HepG2 (cell line): ENCODE results near the gene MEGF10. TPM values are rescaled to one million over a fixed set of nuclear protein-coding genes. Genes with fewer than 3 reads are reported as not detected.

Experiments
- ATAC-seq: fragments of 200-7000 bp; cut with Tn5 transposase; 3 replicates; pipeline ENCODE4 v1.9.1; 2020; ENCODE audit warnings: mild to moderate bottlenecking, moderate library complexity
- BruUV-seq: library from RNA; stranded (reverse); fragments of 400-500 nt; replicated peaks from 2 replicates; lab custom pipeline; 2021; lab: Mats Ljungman, UMichigan
- CTCF ChIA-PET: fragments of 300-600 bp; formaldehyde crosslinking; extraction: SDS; loops from one replicate; lab custom pipeline; 2021; ENCODE audit warnings: low total read pairs, inconsistent platforms, low intra/inter-chr PET ratio; lab: Yijun Ruan, JAX
- POLR2A ChIA-PET: fragments of 350-600 bp; sonication (Branson Sonifier 250); formaldehyde crosslinking; loops from one replicate; lab custom pipeline; 2020; ENCODE audit warnings: antibody characterized with exemption, inconsistent platforms; lab: Yijun Ruan, JAX
- DNase-seq: peaks from one replicate; pipeline ENCODE4 v3.0.0-alpha.2; 2015; ENCODE audit warnings: low spot score
- FAIRE-seq: peaks from 3 replicates; lab custom pipeline; 2011; peaks lifted over from hg19 to GRCh38; lab: Jason Lieb, UNC
- H2AFZ ChIP-seq: one replicate; pipeline ENCODE4 v1.6.1; 2011; ENCODE audit warnings: low read length, inconsistent platforms
- H3K27ac ChIP-seq: fragments of 300-600 bp; 3 replicates; pipeline ENCODE4 v1.8.0; 2011; ENCODE audit warnings: mixed run types, mild to moderate bottlenecking, mixed read lengths, low read length, inconsistent platforms; ENCODE audit not compliant: insufficient read depth; ENCODE audit errors: extremely low read length
- H3K27me3 ChIP-seq, 2 experiments: fragments of 200-600 bp in 1 of 2; 2 replicates in 1 of 2; 3 replicates in 1 of 2; pipeline versions ENCODE4 v1.6.0 to v1.8.0; 2011; ENCODE audit warnings: low read length in 2 of 2, mild to moderate bottlenecking in 2 of 2, moderate library complexity in 2 of 2, inconsistent platforms in 1 of 2; ENCODE audit not compliant: insufficient read depth in 2 of 2, control insufficient read depth in 1 of 2
- H3K36me3 ChIP-seq, 2 experiments: fragments of 200-600 bp in 1 of 2; replicated peaks in 1 of 2; 2 replicates in 1 of 2; 3 replicates in 1 of 2; pipeline versions ENCODE4 v1.5.1 to v1.8.0; 2011; ENCODE audit warnings: low read length in 2 of 2, inconsistent platforms in 1 of 2; ENCODE audit not compliant: insufficient read depth in 2 of 2, control insufficient read depth in 1 of 2
- H3K4me1 ChIP-seq: 2 replicates; pipeline ENCODE4 v1.5.1; 2012; ENCODE audit warnings: low read length, inconsistent platforms; ENCODE audit not compliant: insufficient read depth
- H3K4me2 ChIP-seq: 2 replicates; pipeline ENCODE4 v1.6.0; 2011; ENCODE audit warnings: low read depth, low read length, inconsistent platforms
- H3K4me3 ChIP-seq, 3 experiments: fragments of 200-600 bp in 1 of 3; sonication (generic), shearing (Covaris generic) in 1 of 3; replicated peaks in 1 of 3; 2 replicates each; pipeline ENCODE4 v1.5.1; 2011 to 2016; ENCODE audit warnings: low read length in 3 of 3, inconsistent platforms in 2 of 3, low read depth in 2 of 3, mild to moderate bottlenecking in 2 of 3, control low read depth in 1 of 3, mixed read lengths in 1 of 3; ENCODE audit not compliant: insufficient read depth in 1 of 3
- H3K79me2 ChIP-seq: one replicate; pipeline ENCODE4 v1.6.1; 2011; ENCODE audit warnings: low read length, inconsistent platforms; ENCODE audit not compliant: insufficient read depth
- H3K9ac ChIP-seq: 2 replicates; pipeline ENCODE4 v1.6.0; 2011; ENCODE audit warnings: mild to moderate bottlenecking, low read depth, low read length, inconsistent platforms; ENCODE audit not compliant: insufficient read depth
- H3K9me3 ChIP-seq: 2 replicates; pipeline ENCODE4 v1.5.1; 2012; ENCODE audit warnings: mild to moderate bottlenecking, low read length
- H4K20me1 ChIP-seq: 2 replicates; pipeline ENCODE4 v1.6.0; 2011; ENCODE audit warnings: inconsistent platforms, mild to moderate bottlenecking, low read length, moderate library complexity; ENCODE audit not compliant: insufficient read depth
- ARNT2 ChIP-seq: sonication (generic); formaldehyde crosslinking; IDR thresholded peaks from 2 replicates; pipeline ENCODE4 v1.8.0; 2022; ENCODE audit warnings: mild to moderate bottlenecking, low read depth, missing genetic modification reagents, moderate library complexity
- GABPB1 ChIP-seq: IDR thresholded peaks from 2 replicates; pipeline ENCODE4 v1.6.1; 2016; ENCODE audit warnings: mild to moderate bottlenecking, missing genetic modification reagents, moderate library complexity, missing compliant biosample characterization
- HDAC1 ChIP-seq: sonication (generic); formaldehyde crosslinking; IDR thresholded peaks from 2 replicates; pipeline ENCODE4 v1.5.1; 2020; ENCODE audit warnings: mild to moderate bottlenecking, missing genetic modification reagents
- MED13 ChIP-seq: sonication (generic); formaldehyde crosslinking; IDR thresholded peaks from 2 replicates; pipeline ENCODE4 v1.5.0; 2020; ENCODE audit warnings: missing genetic modification reagents
- RCOR2 ChIP-seq: IDR thresholded peaks from 2 replicates; pipeline ENCODE4 v1.6.1; 2016; ENCODE audit warnings: missing biosample characterization, missing genetic modification reagents
- ZBTB4 ChIP-seq: sonication (generic); formaldehyde crosslinking; IDR thresholded peaks from 2 replicates; pipeline ENCODE4 v1.4.0; 2020; ENCODE audit warnings: missing genetic modification reagents, mild to moderate bottlenecking, borderline replicate concordance
- ZNF441 ChIP-seq: sonication (generic); formaldehyde crosslinking; IDR thresholded peaks from 2 replicates; pipeline ENCODE4 v1.7.0; 2021; ENCODE audit warnings: missing genetic modification reagents, borderline replicate concordance
- ZNF605 ChIP-seq: sonication (generic); formaldehyde crosslinking; IDR thresholded peaks from 2 replicates; pipeline ENCODE4 v1.8.0; 2022; ENCODE audit warnings: mild to moderate bottlenecking, missing genetic modification reagents
- ZNF615 ChIP-seq: sonication (generic); formaldehyde crosslinking; IDR thresholded peaks from 2 replicates; pipeline ENCODE4 v1.5.0; 2020; ENCODE audit warnings: mild to moderate bottlenecking, missing genetic modification reagents, borderline replicate concordance
- WGBS: methylation state at CpG from one replicate; pipeline ENCODE4 v1.1.6; 2017; ENCODE audit warnings: low lambda C conversion rate; 5-methylcytosine and 5-hydroxymethylcytosine counted together
- in situ Hi-C: cut with HindIII; loops from 2 replicates; pipeline ENCODE4 v1.10.0; 2017; ENCODE audit warnings: low pct_unique_long_range_greater_than_20kb; ENCODE audit not compliant: extremely low pct_ligation_motif_present
- intact Hi-C: fragments of 100-400 bp; cut with micrococcal nuclease; formaldehyde crosslinking; loops from one replicate; pipeline ENCODE4 v1.10.0; 2022; ENCODE audit not compliant: unreplicated experiment
- polyA plus RNA-seq, 8 experiments: library from polyadenylated mRNA; depleted of rRNA in 3 of 8; stranded (reverse) in 7 of 8; unstranded in 1 of 8; fragments of >200 nt; fragmentation: Illumina TruSeq in 4 of 8; extraction: Trizol in 4 of 8; gene quantifications; 2 replicates each; pipeline versions ENCODE4 v1.2.1 to v1.2.3, GENCODE V29; 2011 to 2016; ENCODE audit warnings: low read depth in 4 of 8, missing spikeins in 1 of 8, mixed read lengths in 1 of 8; ENCODE audit not compliant: insufficient read depth in 1 of 8
- total RNA-seq, 5 experiments: library from RNA; depleted of rRNA; stranded (reverse); fragments of >200 nt; fragmentation: Illumina TruSeq; extraction: Trizol; gene quantifications; 2 replicates each; pipeline ENCODE4 v1.2.3, GENCODE V29; 2016; ENCODE audit warnings: low read depth in 1 of 5
- TF ChIP-seq, protein P1 (sequence below): sonication (generic); formaldehyde crosslinking; IDR thresholded peaks from 2 replicates; pipeline ENCODE4 v1.9.0; 2021; ENCODE audit warnings: missing genetic modification reagents, borderline replicate concordance

Gene MEGF10
- total and polyA plus RNA-seq, 2 of the 13 experiments (the other 11 are each of a cell fraction or from before 2014, with no cell fraction given), result not detected

DNA sequence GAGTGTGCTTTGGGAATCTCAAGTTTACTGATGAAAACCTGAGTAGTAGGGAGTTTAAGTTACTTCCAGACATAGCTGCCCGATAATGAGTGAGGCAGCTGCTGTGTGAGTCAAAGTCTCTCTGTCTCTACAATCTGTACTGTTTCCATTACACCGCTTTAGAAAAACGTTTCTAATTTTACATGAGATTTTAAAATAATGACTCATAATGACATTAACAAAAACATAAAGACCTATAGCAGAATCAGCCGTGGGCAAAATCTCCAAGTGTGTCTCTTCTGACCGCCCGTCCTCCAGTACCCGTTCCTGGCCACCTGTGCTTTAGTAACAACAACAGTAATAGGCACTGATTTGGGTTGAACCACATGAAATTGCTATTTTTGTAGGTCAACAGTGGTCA lies 157.2 kb downstream of the MEGF10 start (continued):
- TF ChIP-seq ZBTB4 (CRISPR knock-in tag) (no peak), MED13 (CRISPR knock-in tag) (no peak)

DNA sequence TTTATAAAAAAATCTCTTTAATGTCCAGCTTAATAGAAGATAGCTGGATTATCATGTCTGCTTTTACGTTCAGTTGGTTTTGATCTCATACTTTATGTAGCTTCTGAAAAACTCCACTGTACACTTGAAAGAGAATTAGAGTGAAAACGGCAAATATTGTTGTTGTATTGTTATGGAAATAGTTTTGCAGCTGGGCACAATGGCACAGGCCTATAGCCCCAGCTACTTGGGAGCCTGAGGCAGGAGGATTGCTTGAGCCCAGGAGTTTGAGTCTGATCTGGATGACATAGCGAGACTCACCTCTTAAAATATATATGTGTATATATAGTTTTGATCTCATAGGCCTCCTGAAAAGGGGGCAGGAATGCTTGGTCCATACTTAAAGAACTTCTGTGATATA lies 159.4 kb downstream of the MEGF10 start:
- H3K4me3 ChIP-seq, result no peak overlapping the region
- no peak overlapping the region for H3K9ac ChIP-seq
- no peak for TF ChIP-seq RCOR2
- TF ChIP-seq GABPB1 (CRISPR knock-in tag), result no peak
- no peak for TF ChIP-seq ZNF605 (CRISPR knock-in tag)
- no peak for TF ChIP-seq ARNT2 (CRISPR knock-in tag)
- TF ChIP-seq ZNF441, result no peak
- TF ChIP-seq, protein P1, sequence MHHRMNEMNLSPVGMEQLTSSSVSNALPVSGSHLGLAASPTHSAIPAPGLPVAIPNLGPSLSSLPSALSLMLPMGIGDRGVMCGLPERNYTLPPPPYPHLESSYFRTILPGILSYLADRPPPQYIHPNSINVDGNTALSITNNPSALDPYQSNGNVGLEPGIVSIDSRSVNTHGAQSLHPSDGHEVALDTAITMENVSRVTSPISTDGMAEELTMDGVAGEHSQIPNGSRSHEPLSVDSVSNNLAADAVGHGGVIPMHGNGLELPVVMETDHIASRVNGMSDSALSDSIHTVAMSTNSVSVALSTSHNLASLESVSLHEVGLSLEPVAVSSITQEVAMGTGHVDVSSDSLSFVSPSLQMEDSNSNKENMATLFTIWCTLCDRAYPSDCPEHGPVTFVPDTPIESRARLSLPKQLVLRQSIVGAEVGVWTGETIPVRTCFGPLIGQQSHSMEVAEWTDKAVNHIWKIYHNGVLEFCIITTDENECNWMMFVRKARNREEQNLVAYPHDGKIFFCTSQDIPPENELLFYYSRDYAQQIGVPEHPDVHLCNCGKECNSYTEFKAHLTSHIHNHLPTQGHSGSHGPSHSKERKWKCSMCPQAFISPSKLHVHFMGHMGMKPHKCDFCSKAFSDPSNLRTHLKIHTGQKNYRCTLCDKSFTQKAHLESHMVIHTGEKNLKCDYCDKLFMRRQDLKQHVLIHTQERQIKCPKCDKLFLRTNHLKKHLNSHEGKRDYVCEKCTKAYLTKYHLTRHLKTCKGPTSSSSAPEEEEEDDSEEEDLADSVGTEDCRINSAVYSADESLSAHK (CRISPR knock-in tag), result no peak
- no peak for TF ChIP-seq HDAC1 (CRISPR knock-in tag)
- TF ChIP-seq ZNF615 (CRISPR knock-in tag), result no peak
- in situ Hi-C loops (no loop called here), intact Hi-C loops (no loop called here)
- no peaks in the 10 kb centered on the region for H3K36me3 ChIP-seq
- BruUV-seq, result no TSS peak
- ChIA-PET POLR2A (no interaction called here), CTCF (no interaction called here)
- no peaks in the 10 kb centered on the region for H3K4me1 ChIP-seq
- no peak for ATAC-seq
- no peaks in the 10 kb centered on the region; a peak in 1 of 5 replicates for H3K27me3 ChIP-seq
- H4K20me1 ChIP-seq, result no peaks in the 10 kb centered on the region
- WGBS, result 10% methylated on average over 3 of the region's 3 CpGs
- H3K27ac ChIP-seq, result no peak overlapping the region
- DNase-seq, result no peak
- FAIRE-seq, result no peak
- H3K4me2 ChIP-seq, result no peak overlapping the region
- H2AFZ ChIP-seq, result no peak overlapping the region
- H3K79me2 ChIP-seq, result no peaks in the 10 kb centered on the region
- H3K9me3 ChIP-seq, result no peaks in the 10 kb centered on the region
